SK-N-SH treated with all-trans-retinoic acid at 6 μM for 48 hours (cell line): Measurements from ENCODE around the gene FAM184A.

Experiments
- ATAC-seq: fragments of 200-7000 bp; cut with Tn5 transposase; 3 replicates; pipeline ENCODE4 v1.9.1; 2020; ENCODE audit warnings: mild to moderate bottlenecking, moderate library complexity
- ARNTL ChIP-seq: fragments of 450-650 bp; formaldehyde crosslinking; IDR thresholded peaks from 2 replicates; pipeline ENCODE4 v1.5.0; 2020; ENCODE audit warnings: low read depth, mild to moderate bottlenecking, moderate library complexity, borderline replicate concordance
- BACH2 ChIP-seq: fragments of 250-450 bp; sonication (Bioruptor Pico); IDR thresholded peaks from 2 replicates; pipeline ENCODE4 v1.9.0; 2021; ENCODE audit warnings: mild to moderate bottlenecking, borderline replicate concordance
- CREB5 ChIP-seq: fragments of 250-450 bp; sonication (Bioruptor Pico); IDR thresholded peaks from 2 replicates; pipeline ENCODE4 v1.5.1; 2020; ENCODE audit warnings: low read depth, mild to moderate bottlenecking, moderate library complexity
- CSDC2 ChIP-seq: fragments of 250-450 bp; sonication (Bioruptor Pico); IDR thresholded peaks from 2 replicates; pipeline ENCODE4 v1.5.0; 2020; ENCODE audit warnings: mild to moderate bottlenecking, moderate library complexity
- CSRNP3 ChIP-seq: fragments of 250-450 bp; sonication (Bioruptor Pico); IDR thresholded peaks from 2 replicates; pipeline ENCODE4 v1.5.1; 2021; ENCODE audit warnings: mild to moderate bottlenecking, moderate library complexity
- ESRRG ChIP-seq: fragments of 250-450 bp; sonication (Bioruptor Pico); IDR thresholded peaks from 2 replicates; pipeline ENCODE4 v1.6.1; 2021; ENCODE audit warnings: mild to moderate bottlenecking
- GLIS3 ChIP-seq: fragments of 250-450 bp; sonication (Bioruptor Pico); IDR thresholded peaks from 2 replicates; pipeline ENCODE4 v1.5.0; 2020; ENCODE audit warnings: mild to moderate bottlenecking, moderate library complexity
- ISL1 ChIP-seq: fragments of 250-450 bp; sonication (Bioruptor Pico); IDR thresholded peaks from 2 replicates; pipeline ENCODE4 v2.1.2; 2022; ENCODE audit warnings: mild to moderate bottlenecking, moderate library complexity
- OSR1 ChIP-seq: fragments of 250-450 bp; sonication (Bioruptor Pico); IDR thresholded peaks from 2 replicates; pipeline ENCODE4 v1.8.0; 2022; ENCODE audit warnings: moderate library complexity, mild to moderate bottlenecking, inconsistent platforms
- PATZ1 ChIP-seq: fragments of 250-450 bp; sonication (Bioruptor Pico); IDR thresholded peaks from 2 replicates; pipeline ENCODE4 v1.8.0; 2020; ENCODE audit warnings: mild to moderate bottlenecking, moderate library complexity, borderline replicate concordance
- POU6F1 ChIP-seq: fragments of 250-450 bp; sonication (Bioruptor Pico); IDR thresholded peaks from 2 replicates; pipeline ENCODE4 v1.8.0; 2021; ENCODE audit warnings: low read depth, mild to moderate bottlenecking, moderate library complexity, borderline replicate concordance
- RARB ChIP-seq: fragments of 250-450 bp; sonication (Bioruptor Pico); IDR thresholded peaks from 2 replicates; pipeline ENCODE4 v1.8.0; 2021; ENCODE audit warnings: mild to moderate bottlenecking, moderate library complexity
- SNAI2 ChIP-seq: fragments of 250-450 bp; sonication (Bioruptor Pico); IDR thresholded peaks from 2 replicates; pipeline ENCODE4 v1.5.0; 2020; ENCODE audit warnings: mild to moderate bottlenecking, moderate library complexity
- TCF4 ChIP-seq: fragments of 250-450 bp; sonication (Bioruptor Pico); IDR thresholded peaks from 2 replicates; pipeline ENCODE4 v1.8.0; 2021; ENCODE audit warnings: mild to moderate bottlenecking, moderate library complexity, borderline replicate concordance
- TOX ChIP-seq: fragments of 250-450 bp; sonication (Bioruptor Pico); IDR thresholded peaks from 2 replicates; pipeline ENCODE4 v1.8.0; 2021; ENCODE audit warnings: mild to moderate bottlenecking, moderate library complexity, borderline replicate concordance
- TSHZ2 ChIP-seq: fragments of 250-450 bp; sonication (Bioruptor Pico); IDR thresholded peaks from 2 replicates; pipeline ENCODE4 v1.5.0; 2020; ENCODE audit warnings: mild to moderate bottlenecking, moderate library complexity
- ZC3H10 ChIP-seq: fragments of 250-450 bp; sonication (Bioruptor Pico); IDR thresholded peaks from 2 replicates; pipeline ENCODE4 v1.5.1; 2021; ENCODE audit warnings: mild to moderate bottlenecking, moderate library complexity
- ZFP30 ChIP-seq: fragments of 450-650 bp; formaldehyde crosslinking; IDR thresholded peaks from 2 replicates; pipeline ENCODE4 v1.5.0; 2022; ENCODE audit warnings: mild to moderate bottlenecking, moderate library complexity
- ZNF565 ChIP-seq: fragments of 450-650 bp; formaldehyde crosslinking; conservative IDR thresholded peaks from 2 replicates; pipeline ENCODE4 v1.5.0; 2020; ENCODE audit warnings: low read depth, mild to moderate bottlenecking, moderate library complexity
- ZNF70 ChIP-seq: fragments of 450-650 bp; formaldehyde crosslinking; IDR thresholded peaks from 2 replicates; pipeline ENCODE4 v1.5.0; 2020; ENCODE audit warnings: mild to moderate bottlenecking, moderate library complexity
- ZNF8 ChIP-seq: fragments of 450-650 bp; formaldehyde crosslinking; IDR thresholded peaks from 2 replicates; pipeline ENCODE4 v1.5.0; 2020; ENCODE audit warnings: mild to moderate bottlenecking, moderate library complexity

The FAM184A gene

GRCh38 chr6:118985123-118985830, 93.2 kb downstream of the FAM184A start (continued):
- TF ChIP-seq TSHZ2 (CRISPR knock-in tag) (no peak), CREB5 (no peak), ISL1 (no peak), CSDC2 (CRISPR knock-in tag) (no peak), ARNTL (no peak), ZNF8 (CRISPR knock-in tag) (no peak), CSRNP3 (CRISPR knock-in tag) (no peak)

GRCh38 chr6:118984342-118984741, 94.1 kb downstream of the FAM184A start:
- ATAC-seq, result no peak
- no peak for TF ChIP-seq ZNF565 (CRISPR knock-in tag)
- no peak for TF ChIP-seq GLIS3
- no peak for TF ChIP-seq ESRRG (CRISPR knock-in tag)
- no peak for TF ChIP-seq ZFP30

- ATAC-seq, result no peak
- TF ChIP-seq TSHZ2 (CRISPR knock-in tag), result no peak
- no peak for TF ChIP-seq RARB
- TF ChIP-seq PATZ1 (CRISPR knock-in tag), result no peak
- TF ChIP-seq CSDC2 (CRISPR knock-in tag), result no peak
- no peak for TF ChIP-seq ZNF70
- no peak for TF ChIP-seq ESRRG (CRISPR knock-in tag)
- TF ChIP-seq GLIS3, result no peak
- no peak for TF ChIP-seq ZC3H10 (CRISPR knock-in tag)
- TF ChIP-seq ISL1, result no peak
- TF ChIP-seq BACH2 (CRISPR knock-in tag), result no peak
- no peak for TF ChIP-seq SNAI2
- TF ChIP-seq TOX (CRISPR knock-in tag), result no peak
- no peak for TF ChIP-seq POU6F1 (CRISPR knock-in tag)
- TF ChIP-seq TCF4 (CRISPR knock-in tag), result no peak
- TF ChIP-seq ARNTL, result no peak
- TF ChIP-seq CSRNP3 (CRISPR knock-in tag), result no peak
- no peak for TF ChIP-seq OSR1 (CRISPR knock-in tag)
Measured at GRCh38 chr6:118982575-118982911, 95.9 kb downstream of the FAM184A start.
